Prostate gland (tissue), 2 donors: ENCODE measurements around the gene CYYR1.

ENCODE experiments used
- POLR2A ChIP-seq: fragments of 450-650 bp; IDR thresholded peaks from one replicate; pipeline ENCODE4 v1.6.1; 2016; ENCODE audit warnings: antibody characterized with exemption, mild to moderate bottlenecking
- POLR2AphosphoS5 ChIP-seq: sonication (generic); formaldehyde crosslinking; IDR thresholded peaks from one replicate; pipeline ENCODE4 v1.6.1; 2017; ENCODE audit warnings: antibody characterized with exemption
- TF ChIP-seq, protein P1 (sequence below), 4 experiments: fragments of 200-600 bp in 2 of 4; fragments of 450-650 bp in 2 of 4; sonication (generic) in 2 of 4; IDR thresholded peaks; 1 replicate in 3 of 4; 2 replicates in 1 of 4; pipeline ENCODE4 v1.5.1; 2016 to 2019; ENCODE audit warnings: antibody characterized with exemption in 4 of 4, mild to moderate bottlenecking in 2 of 4, moderate library complexity in 2 of 4

GRCh38 chr21:26437326-26438009 is 135.6 kb downstream of the CYYR1 start:
- TF ChIP-seq, protein P1, sequence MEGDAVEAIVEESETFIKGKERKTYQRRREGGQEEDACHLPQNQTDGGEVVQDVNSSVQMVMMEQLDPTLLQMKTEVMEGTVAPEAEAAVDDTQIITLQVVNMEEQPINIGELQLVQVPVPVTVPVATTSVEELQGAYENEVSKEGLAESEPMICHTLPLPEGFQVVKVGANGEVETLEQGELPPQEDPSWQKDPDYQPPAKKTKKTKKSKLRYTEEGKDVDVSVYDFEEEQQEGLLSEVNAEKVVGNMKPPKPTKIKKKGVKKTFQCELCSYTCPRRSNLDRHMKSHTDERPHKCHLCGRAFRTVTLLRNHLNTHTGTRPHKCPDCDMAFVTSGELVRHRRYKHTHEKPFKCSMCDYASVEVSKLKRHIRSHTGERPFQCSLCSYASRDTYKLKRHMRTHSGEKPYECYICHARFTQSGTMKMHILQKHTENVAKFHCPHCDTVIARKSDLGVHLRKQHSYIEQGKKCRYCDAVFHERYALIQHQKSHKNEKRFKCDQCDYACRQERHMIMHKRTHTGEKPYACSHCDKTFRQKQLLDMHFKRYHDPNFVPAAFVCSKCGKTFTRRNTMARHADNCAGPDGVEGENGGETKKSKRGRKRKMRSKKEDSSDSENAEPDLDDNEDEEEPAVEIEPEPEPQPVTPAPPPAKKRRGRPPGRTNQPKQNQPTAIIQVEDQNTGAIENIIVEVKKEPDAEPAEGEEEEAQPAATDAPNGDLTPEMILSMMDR (IDR thresholded peaks at IDR 0.05), result no peak
- no peak for TF ChIP-seq POLR2A
- no peak for TF ChIP-seq POLR2AphosphoS5
